Mesenchymal stem cell (in vitro differentiated cells and primary cell): Measurements from ENCODE around the gene DUS1L.

Experiments used
- DNase-seq: peaks from one replicate; pipeline ENCODE4 v3.0.0-alpha.2; 2013
- H2AFZ ChIP-seq: one replicate; pipeline ENCODE4 v1.6.1; 2013; ENCODE audit warnings: low read depth, mild to moderate bottlenecking, control low read depth, inconsistent platforms, low read length, moderate library complexity
- H2AK5ac ChIP-seq: 2 replicates; pipeline ENCODE4 v1.6.1; 2013; ENCODE audit warnings: low read length, moderate library complexity, mild to moderate bottlenecking, inconsistent platforms; ENCODE audit not compliant: severe bottlenecking
- H2BK120ac ChIP-seq: one replicate; pipeline ENCODE4 v1.6.1; 2013; ENCODE audit warnings: low read depth, mild to moderate bottlenecking, inconsistent platforms, low read length, moderate library complexity
- H2BK12ac ChIP-seq, 2 experiments: one replicate each; pipeline ENCODE4 v1.6.1; 2013; ENCODE audit warnings: inconsistent platforms in 2 of 2, low read length in 2 of 2, mild to moderate bottlenecking in 2 of 2, moderate library complexity in 2 of 2, control low read depth in 1 of 2
- H2BK15ac ChIP-seq: one replicate; pipeline ENCODE4 v1.6.1; 2013; ENCODE audit warnings: mild to moderate bottlenecking, low read depth, inconsistent platforms; ENCODE audit not compliant: poor library complexity, severe bottlenecking
- H2BK5ac ChIP-seq: 2 replicates; pipeline ENCODE4 v1.6.1; 2013; ENCODE audit warnings: low read depth, mild to moderate bottlenecking, low read length, control low read depth, inconsistent platforms; ENCODE audit not compliant: poor library complexity, severe bottlenecking
- H3K14ac ChIP-seq, 2 experiments: one replicate each; pipeline ENCODE4 v1.6.1; 2013; ENCODE audit warnings: inconsistent platforms in 2 of 2, low read length in 2 of 2, control low read depth in 1 of 2, mild to moderate bottlenecking in 1 of 2, moderate library complexity in 1 of 2
- H3K18ac ChIP-seq, 2 experiments: one replicate each; pipeline ENCODE4 v1.6.1; 2013; ENCODE audit warnings: inconsistent platforms in 2 of 2, low read length in 2 of 2, control low read depth in 1 of 2, low read depth in 1 of 2, mild to moderate bottlenecking in 1 of 2
- H3K23ac ChIP-seq, 2 experiments: one replicate each; pipeline ENCODE4 v1.6.1; 2013; ENCODE audit warnings: inconsistent platforms in 2 of 2, low read length in 2 of 2, mild to moderate bottlenecking in 2 of 2, moderate library complexity in 2 of 2, control low read depth in 1 of 2
- H3K27ac ChIP-seq: 2 replicates; pipeline ENCODE4 v1.5.1; 2013; ENCODE audit warnings: mild to moderate bottlenecking, moderate library complexity, low read length, control low read depth, inconsistent platforms; ENCODE audit not compliant: poor library complexity, severe bottlenecking
- H3K27me3 ChIP-seq, 2 experiments: 2 replicates each; pipeline versions ENCODE4 v1.6.1 to v1.7.0; 2013; ENCODE audit warnings: low read length in 2 of 2, mild to moderate bottlenecking in 2 of 2, moderate library complexity in 2 of 2, control low read depth in 1 of 2, inconsistent platforms in 1 of 2; ENCODE audit not compliant: control insufficient read depth in 1 of 2, insufficient read depth in 1 of 2
- H3K36me3 ChIP-seq, 2 experiments: 2 replicates each; pipeline versions ENCODE4 v1.6.1 to v1.7.0; 2013; ENCODE audit warnings: low read length in 2 of 2, control low read depth in 1 of 2, inconsistent platforms in 1 of 2, low read depth in 1 of 2, mild to moderate bottlenecking in 1 of 2; ENCODE audit not compliant: insufficient read depth in 2 of 2, control insufficient read depth in 1 of 2
- H3K4ac ChIP-seq, 2 experiments: one replicate each; pipeline ENCODE4 v1.6.1; 2013; ENCODE audit warnings: inconsistent platforms in 2 of 2, low read length in 2 of 2, mild to moderate bottlenecking in 2 of 2, moderate library complexity in 2 of 2, control low read depth in 1 of 2, low read depth in 1 of 2
- H3K4me1 ChIP-seq: 2 replicates; pipeline ENCODE4 v1.6.1; 2013; ENCODE audit warnings: low read depth, low read length, control low read depth; ENCODE audit not compliant: control insufficient read depth, insufficient read depth
- H3K4me2 ChIP-seq: 2 replicates; pipeline ENCODE4 v1.6.1; 2013; ENCODE audit warnings: low read length, mild to moderate bottlenecking, inconsistent platforms; ENCODE audit not compliant: poor library complexity, severe bottlenecking
- H3K4me3 ChIP-seq, 2 experiments: 2 replicates each; pipeline versions ENCODE4 v1.5.1 to v1.7.0; 2013; ENCODE audit warnings: low read length in 2 of 2, mild to moderate bottlenecking in 2 of 2, control low read depth in 1 of 2, low read depth in 1 of 2; ENCODE audit not compliant: insufficient read depth in 1 of 2
- H3K79me1 ChIP-seq: replicated peaks from 2 replicates; pipeline ENCODE4 v1.6.1; 2013; ENCODE audit warnings: mild to moderate bottlenecking, control low read depth, low read length, inconsistent platforms; ENCODE audit not compliant: poor library complexity, severe bottlenecking
- H3K9ac ChIP-seq: 2 replicates; pipeline ENCODE4 v1.7.0; 2013; ENCODE audit warnings: mild to moderate bottlenecking, low read length, moderate library complexity
- H3K9me3 ChIP-seq: 2 replicates; pipeline ENCODE4 v1.7.0; 2013; ENCODE audit warnings: mild to moderate bottlenecking, low read length; ENCODE audit not compliant: control insufficient read depth
- H4K8ac ChIP-seq: one replicate; pipeline ENCODE4 v1.6.1; 2013; ENCODE audit warnings: inconsistent platforms, mild to moderate bottlenecking, low read length, moderate library complexity
- H4K91ac ChIP-seq: one replicate; pipeline ENCODE4 v1.6.1; 2013; ENCODE audit warnings: mild to moderate bottlenecking, low read length, inconsistent platforms
- WGBS: methylation state at CpG from one replicate; pipeline ENCODE4 v1.1.7; 2013; ENCODE audit warnings: mixed read lengths; 5-methylcytosine and 5-hydroxymethylcytosine counted together

DUS1L gene

GRCh38 chr17:82051776-82052637 is 13.6 kb downstream of the DUS1L start, which contains the start of the genes GPS1 and RFNG:
GPS1 (plus strand) TSS chr17:82051898; CDS start chr17:82051932, 34 bp downstream.
RFNG (minus strand) TSS chr17:82051811; CDS start chr17:82051766, 45 bp downstream.
- peaks cover 41% of the 10 kb centered on the region for H3K4me1 ChIP-seq
- peak within 1 kb of the TSS; percentile 23 for H4K91ac ChIP-seq
- H3K23ac ChIP-seq, result peak within 1 kb of the TSS in 1 of 2 experiments; percentile 92
- peak within 1 kb of the TSS; percentile 23 for H2BK15ac ChIP-seq
- no peak within 1 kb of the TSS for H3K27ac ChIP-seq
- peaks cover 53% of the 10 kb centered on the region for H3K79me1 ChIP-seq
- peak within 1 kb of the TSS; percentile 89 for H3K9ac ChIP-seq
- 1% methylated on average over 49 of the region's 94 CpGs for WGBS
- H3K9me3 ChIP-seq, result no peaks in the 10 kb centered on the region
- peak within 1 kb of the TSS; percentile 78 for H2AFZ ChIP-seq
- H3K4me2 ChIP-seq, result peak within 1 kb of the TSS; percentile 88
- H3K18ac ChIP-seq, result peak within 1 kb of the TSS; percentile 57 to 86
- H3K27me3 ChIP-seq, result no peaks in the 10 kb centered on the region
- peak within 1 kb of the TSS; percentile 85 to 89 for H3K4me3 ChIP-seq
- H2BK5ac ChIP-seq, result no peak within 1 kb of the TSS
- peaks cover 65 to 79% of the 10 kb centered on the region in 2 experiments for H3K36me3 ChIP-seq
- peak within 1 kb of the TSS; percentile 83 for H2BK120ac ChIP-seq
- H3K4ac ChIP-seq, result peak within 1 kb of the TSS; percentile 50 to 87
- peak; percentile 54 for DNase-seq
- H2BK12ac ChIP-seq, result peak within 1 kb of the TSS in 1 of 2 experiments; percentile 96
- peak within 1 kb of the TSS; percentile 78 for H4K8ac ChIP-seq
- H3K14ac ChIP-seq, result peak within 1 kb of the TSS in 1 of 2 experiments; percentile 93
- peak within 1 kb of the TSS; percentile 81 for H2AK5ac ChIP-seq

- Histone ChIP-seq H2AK5ac (peak overlapping the region; percentile 81), H2BK12ac (peak overlapping the region in 1 of 2 experiments; percentile 96), H3K14ac (peak overlapping the region in 1 of 2 experiments; percentile 93), H3K4me2 (peak overlapping the region; percentile 62), H3K79me1 (peaks cover 49% of the 10 kb centered on the region), H2BK15ac (no peak overlapping the region), H3K23ac (peak overlapping the region in 1 of 2 experiments; percentile 92), H4K8ac (peak overlapping the region; percentile 78), H3K27me3 (no peaks in the 10 kb centered on the region), H2BK120ac (peak overlapping the region; percentile 83), H3K36me3 (peaks cover 62 to 79% of the 10 kb centered on the region in 2 experiments), H3K4ac (peak overlapping the region; percentile 50 to 87), H3K9ac (peak overlapping the region; percentile 89), H3K27ac (no peak overlapping the region), H2AFZ (no peak overlapping the region), H2BK5ac (no peak overlapping the region), H3K4me1 (peaks cover 41% of the 10 kb centered on the region), H3K4me3 (peak overlapping the region; percentile 83 to 89), H3K9me3 (no peaks in the 10 kb centered on the region), H3K18ac (peak overlapping the region in 1 of 2 experiments; percentile 86), H4K91ac (peak overlapping the region; percentile 23)
- WGBS, result 29% methylated on average over 52 of the region's 79 CpGs
- no peak for DNase-seq
Measured at GRCh38 chr17:82050761-82051641, 14.6 kb downstream of the DUS1L start.

GRCh38 chr17:82050152-82050760 is 15.3 kb downstream of the DUS1L start:
- peaks cover 43% of the 10 kb centered on the region for H3K79me1 ChIP-seq
- peak overlapping the region; percentile 89 for H3K9ac ChIP-seq
- no peak for DNase-seq
- no peak overlapping the region for H3K27ac ChIP-seq
- no peaks in the 10 kb centered on the region for H3K27me3 ChIP-seq
- no peak overlapping the region for H4K8ac ChIP-seq
- no peak overlapping the region for H2BK120ac ChIP-seq
- H2AFZ ChIP-seq, result no peak overlapping the region
- H2BK15ac ChIP-seq, result no peak overlapping the region
- H3K14ac ChIP-seq, result peak overlapping the region in 1 of 2 experiments; percentile 93
- H3K23ac ChIP-seq, result peak overlapping the region in 1 of 2 experiments; percentile 92
- peaks cover 57 to 73% of the 10 kb centered on the region in 2 experiments for H3K36me3 ChIP-seq
- WGBS, result 95% methylated on average over 28 of the region's 28 CpGs
- H3K4ac ChIP-seq, result peak overlapping the region in 1 of 2 experiments; percentile 87
- no peak overlapping the region for H3K18ac ChIP-seq
- peak overlapping the region; percentile 62 for H3K4me2 ChIP-seq
- H2BK5ac ChIP-seq, result no peak overlapping the region
- H2BK12ac ChIP-seq, result peak overlapping the region in 1 of 2 experiments; percentile 96
- H3K4me1 ChIP-seq, result peaks cover 36% of the 10 kb centered on the region
- H3K4me3 ChIP-seq, result peak overlapping the region; percentile 83 to 89
- no peak overlapping the region for H4K91ac ChIP-seq
- peak overlapping the region; percentile 81 for H2AK5ac ChIP-seq
- H3K9me3 ChIP-seq, result no peaks in the 10 kb centered on the region
